HCT116 (cell line): ENCODE data around the gene TMEM61. TPM values are rescaled to one million over a fixed set of nuclear protein-coding genes. Genes with fewer than 3 reads are reported as not detected.

Source experiments
- ATAC-seq: fragments of 200-7000 bp; cut with Tn5 transposase; 2 replicates; pipeline ENCODE4 v1.9.1; 2020; ENCODE audit warnings: mild to moderate bottlenecking, moderate library complexity
- BruUV-seq: library from RNA; stranded (reverse); fragments of 400-500 nt; replicated peaks from 2 replicates; lab custom pipeline; 2021; lab: Mats Ljungman, UMichigan
- CTCF ChIA-PET: fragments of 300-600 bp; sonication (Branson Sonifier 250); formaldehyde crosslinking; loops from one replicate; lab custom pipeline; 2021; ENCODE audit warnings: antibody characterized with exemption; lab: Charles Lee
- POLR2A ChIA-PET: fragments of 300-600, 350-600 bp; sonication (Branson Sonifier 250); formaldehyde crosslinking; loops from one replicate; lab custom pipeline; 2021; ENCODE audit warnings: antibody characterized with exemption; lab: Charles Lee
- RAD21 ChIA-PET, 2 experiments: fragments of 300-600 bp; sonication (Branson Sonifier 250); formaldehyde crosslinking; loops; one replicate each; lab custom pipeline; 2023; ENCODE audit warnings: low total read pairs in 2 of 2; ENCODE audit not compliant: uncharacterized antibody in 2 of 2, unreplicated experiment in 2 of 2, low non-redundant PET in 1 of 2; lab: Charles Lee
- DNase-seq: peaks from one replicate; pipeline ENCODE4 v3.0.0-alpha.2; 2010; ENCODE audit warnings: low read depth, low spot score
- H2AFZ ChIP-seq: fragments of 200-600 bp; shearing (Covaris generic), sonication (generic); 2 replicates; pipeline ENCODE4 v1.6.1; 2017; ENCODE audit warnings: low read depth, mixed run types, mixed read lengths, antibody characterized with exemption, low read length; ENCODE audit not compliant: poor library complexity, severe bottlenecking
- H3K27ac ChIP-seq: 2 replicates; pipeline ENCODE4 v1.5.1; 2012; ENCODE audit warnings: low read depth, low read length
- H3K27me3 ChIP-seq: fragments of 200-600 bp; sonication (generic); 2 replicates; pipeline ENCODE4 v1.6.1; 2016; ENCODE audit warnings: mixed run types, low read length, mixed read lengths; ENCODE audit not compliant: insufficient read depth
- H3K36me3 ChIP-seq, 2 experiments: fragments of 200-500 bp in 1 of 2; fragments of 200-600 bp in 1 of 2; sonication (Bioruptor generic) in 1 of 2; sonication (generic) in 1 of 2; 2 replicates each; pipeline versions ENCODE4 v1.5.1 to v1.6.1; 2014 to 2016; ENCODE audit warnings: low read length in 2 of 2, inconsistent platforms in 1 of 2, mixed read lengths in 1 of 2, mixed run types in 1 of 2; ENCODE audit not compliant: insufficient read depth in 2 of 2, control insufficient read depth in 1 of 2
- H3K4me1 ChIP-seq, 2 experiments: fragments of 200-600 bp in 1 of 2; sonication (generic) in 1 of 2; 2 replicates each; pipeline versions ENCODE4 v1.5.1 to v1.6.1; 2012 to 2017; ENCODE audit warnings: low read length in 2 of 2, inconsistent platforms in 1 of 2, mild to moderate bottlenecking in 1 of 2, mixed read lengths in 1 of 2, mixed run types in 1 of 2, moderate library complexity in 1 of 2; ENCODE audit not compliant: insufficient read depth in 2 of 2, control insufficient read depth in 1 of 2
- H3K4me2 ChIP-seq: fragments of 200-600 bp; sonication (generic); 2 replicates; pipeline ENCODE4 v1.6.1; 2017; ENCODE audit warnings: mixed run types, low read length, mixed read lengths
- H3K4me3 ChIP-seq, 2 experiments: fragments of 200-600 bp in 1 of 2; sonication (generic) in 1 of 2; replicated peaks in 1 of 2; 2 replicates each; pipeline ENCODE4 v1.5.1; 2011 to 2016; ENCODE audit warnings: low read length in 2 of 2, control low read depth in 1 of 2, low read depth in 1 of 2, mild to moderate bottlenecking in 1 of 2, mixed read lengths in 1 of 2, mixed run types in 1 of 2
- H3K79me2 ChIP-seq: fragments of 200-600 bp; sonication (generic); 2 replicates; pipeline ENCODE4 v1.6.1; 2017; ENCODE audit warnings: mild to moderate bottlenecking, mixed run types, low read length, moderate library complexity, mixed read lengths; ENCODE audit not compliant: insufficient read depth
- H3K9ac ChIP-seq: fragments of 200-600 bp; sonication (generic); 2 replicates; pipeline ENCODE4 v1.6.1; 2016; ENCODE audit warnings: low read length, mixed read lengths
- H3K9me2 ChIP-seq: fragments of 200-600 bp; sonication (generic), shearing (Covaris generic); 2 replicates; pipeline ENCODE4 v1.6.1; 2017; ENCODE audit warnings: mixed run types, mild to moderate bottlenecking, moderate library complexity; ENCODE audit not compliant: insufficient read depth
- H3K9me3 ChIP-seq, 2 experiments: fragments of 200-500 bp in 1 of 2; fragments of 200-600 bp in 1 of 2; sonication (Bioruptor generic) in 1 of 2; sonication (generic) in 1 of 2; 2 replicates each; pipeline ENCODE4 v1.6.1; 2014 to 2017; ENCODE audit warnings: low read length in 2 of 2, mixed read lengths in 2 of 2, inconsistent platforms in 1 of 2, low read depth in 1 of 2, mild to moderate bottlenecking in 1 of 2, mixed run types in 1 of 2, moderate library complexity in 1 of 2; ENCODE audit not compliant: control insufficient read depth in 1 of 2, insufficient read depth in 1 of 2
- H4K20me1 ChIP-seq: fragments of 200-600 bp; sonication (generic), shearing (Covaris generic); 2 replicates; pipeline ENCODE4 v1.6.1; 2017; ENCODE audit warnings: mixed run types, mild to moderate bottlenecking, moderate library complexity; ENCODE audit not compliant: insufficient read depth
- CBX3 ChIP-seq: IDR thresholded peaks from 2 replicates; pipeline ENCODE4 v1.6.1; 2012; ENCODE audit warnings: low read depth
- EZH2phosphoT487 ChIP-seq: fragments of 200-600 bp; IDR thresholded peaks from 2 replicates; pipeline ENCODE4 v1.6.1; 2018; ENCODE audit warnings: antibody characterized with exemption, borderline replicate concordance
- POLR2A ChIP-seq: IDR thresholded peaks from 2 replicates; pipeline ENCODE4 v1.7.0; 2011; ENCODE audit warnings: borderline replicate concordance; ENCODE audit not compliant: insufficient read depth, insufficient read length; ENCODE audit errors: extremely low read depth
- POLR2AphosphoS5 ChIP-seq: IDR thresholded peaks from 2 replicates; pipeline ENCODE4 v1.6.1; 2011; ENCODE audit warnings: mild to moderate bottlenecking, low read depth, low read length, moderate library complexity
- RAD21 ChIP-seq: IDR thresholded peaks from 2 replicates; pipeline ENCODE4 v1.6.1; 2012; ENCODE audit warnings: low read depth, mild to moderate bottlenecking
- SIN3A ChIP-seq: IDR thresholded peaks from 2 replicates; pipeline ENCODE4 v1.6.1; 2012; ENCODE audit warnings: low read depth
- SRF ChIP-seq: IDR thresholded peaks from 2 replicates; pipeline ENCODE4 v1.6.1; 2012; ENCODE audit warnings: low read depth
- ZFX ChIP-seq: fragments of 450-650 bp; IDR thresholded peaks from 2 replicates; pipeline ENCODE4 v1.6.1; 2017
- ZNF274 ChIP-seq: fragments of 200-500 bp; sonication (Bioruptor generic); IDR thresholded peaks from 2 replicates; pipeline ENCODE4 v1.6.1; 2014; ENCODE audit warnings: mild to moderate bottlenecking, low read depth, low read length, inconsistent platforms
- intact Hi-C: fragments of 100-400 bp; cut with micrococcal nuclease; formaldehyde crosslinking; loops from 2 replicates; pipeline ENCODE4 v1.10.0; 2022
- total RNA-seq: library from RNA; stranded (reverse); gene quantifications from one replicate; pipeline ENCODE4 v1.2.1, GENCODE V29; 2021; ENCODE audit not compliant: unreplicated experiment
- TF ChIP-seq, protein P1 (sequence below), 3 experiments: fragments of 200-600 bp in 1 of 3; sonication (generic) in 1 of 3; IDR thresholded peaks in 2 of 3; conservative IDR thresholded peaks in 1 of 3; 2 replicates each; pipeline ENCODE4 v1.5.1; 2012 to 2017; ENCODE audit warnings: low read depth in 2 of 3, low read length in 2 of 3, antibody characterized with exemption in 1 of 3, borderline replicate concordance in 1 of 3, control low read depth in 1 of 3, mild to moderate bottlenecking in 1 of 3, mixed read lengths in 1 of 3, mixed run types in 1 of 3, moderate library complexity in 1 of 3; ENCODE audit not compliant: insufficient read depth in 1 of 3
- TF ChIP-seq, protein P2 (sequence below): IDR thresholded peaks from 2 replicates; pipeline ENCODE4 v1.6.1; 2012

TMEM61 gene
- total RNA-seq, 1 experiment from 2014 or later: 4.4 TPM

DNA sequence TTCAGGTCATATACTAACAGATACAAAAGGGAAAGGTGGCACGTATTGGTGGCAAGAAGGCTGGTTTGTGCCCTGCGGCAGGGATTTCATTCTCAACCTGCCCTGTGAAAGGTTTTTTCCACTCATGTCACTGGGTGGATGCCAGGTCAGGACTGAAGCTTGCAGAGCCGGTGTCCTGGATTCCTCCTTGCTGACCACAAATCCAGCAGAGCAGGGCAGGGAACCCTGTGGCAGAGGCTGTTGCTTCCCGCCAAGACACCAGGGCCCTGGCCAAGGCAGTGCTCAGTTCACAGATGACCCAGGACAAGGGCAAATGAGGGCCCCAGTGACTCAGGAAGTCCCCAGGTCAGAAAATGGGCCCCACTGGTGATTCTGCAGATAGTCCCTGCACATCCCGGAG is 34.7 kb downstream of the TMEM61 start:
- CTCF ChIA-PET: interaction anchor here (0.6 to 0.8 kb wide), 2 partner anchors 64 to 70 kb away, joined by 3 read pairs; no protein-coding TSS in a partner anchor

DNA sequence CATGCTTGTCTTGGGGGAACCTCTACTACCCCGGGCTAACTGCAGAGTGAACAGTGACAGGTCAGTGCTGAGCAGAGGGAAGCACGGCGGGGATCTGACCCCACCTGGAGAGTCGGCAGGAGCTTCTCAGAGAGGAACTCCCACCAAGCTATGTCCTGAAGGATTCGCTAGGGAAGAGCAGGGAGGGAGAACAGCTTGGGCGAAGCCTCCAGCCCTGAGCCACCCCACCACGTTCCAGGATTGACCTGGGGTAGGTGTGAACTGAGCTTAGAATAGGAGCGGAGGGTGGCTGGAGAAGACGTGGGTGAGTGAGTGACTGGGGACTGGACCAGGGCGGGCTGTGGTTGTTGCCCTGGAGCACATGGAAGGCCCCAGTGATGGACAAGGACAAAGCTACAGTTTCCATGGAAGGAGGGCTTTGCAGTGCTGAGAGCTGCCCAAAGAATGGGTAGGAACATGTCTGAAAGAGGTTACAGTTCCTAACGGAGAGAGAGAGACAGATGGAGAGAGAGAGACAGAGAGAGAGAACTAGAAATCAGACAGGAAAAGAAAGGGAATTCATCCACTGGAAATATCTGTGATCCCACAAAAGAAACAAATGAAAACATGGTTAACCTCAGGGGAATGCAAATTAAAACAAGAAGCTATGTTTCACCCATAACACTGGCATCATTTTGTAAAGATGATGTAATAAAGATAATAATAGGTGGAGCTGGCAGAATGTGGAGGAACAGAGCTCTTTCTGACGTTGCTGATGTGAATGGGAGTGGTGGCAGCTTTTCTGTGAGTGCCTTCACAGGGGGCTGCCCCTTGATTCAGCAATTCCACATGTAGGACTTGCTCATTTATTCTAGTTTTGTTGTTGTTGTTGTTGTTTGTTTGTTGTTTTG is 35.5 kb downstream of the TMEM61 start:
- no peaks in the 10 kb centered on the region for H3K9me2 ChIP-seq
- ATAC-seq: no peak
- H3K27ac ChIP-seq: no peak overlapping the region
- no peaks in the 10 kb centered on the region for H3K4me1 ChIP-seq
- peaks cover 12% of the 10 kb centered on the region; the same call in 1 of the 2 replicates for H3K27me3 ChIP-seq
- H3K4me2 ChIP-seq: no peak overlapping the region
- no peaks in the 10 kb centered on the region for H3K79me2 ChIP-seq
- H4K20me1 ChIP-seq: no peaks in the 10 kb centered on the region
- H2AFZ ChIP-seq: no peak overlapping the region
- ChIA-PET CTCF (interaction anchor here (0.6 to 1.0 kb wide), 3 partner anchors 59 to 71 kb away, joined by 3 read pairs; no protein-coding TSS in a partner anchor), POLR2A (no interaction called here), RAD21 (no interaction called here)
- H3K9ac ChIP-seq: no peak overlapping the region
- BruUV-seq: no TSS peak
- H3K9me3 ChIP-seq: no peaks in the 10 kb centered on the region
- H3K36me3 ChIP-seq: no peaks in the 10 kb centered on the region
- TF ChIP-seq EZH2phosphoT487: no peak
- TF ChIP-seq ZFX: no peak
- TF ChIP-seq POLR2A: no peak
- TF ChIP-seq SIN3A: no peak
- no peak for TF ChIP-seq POLR2AphosphoS5
- no peak for TF ChIP-seq RAD21
- TF ChIP-seq ZNF274: no peak
- TF ChIP-seq, protein P1, sequence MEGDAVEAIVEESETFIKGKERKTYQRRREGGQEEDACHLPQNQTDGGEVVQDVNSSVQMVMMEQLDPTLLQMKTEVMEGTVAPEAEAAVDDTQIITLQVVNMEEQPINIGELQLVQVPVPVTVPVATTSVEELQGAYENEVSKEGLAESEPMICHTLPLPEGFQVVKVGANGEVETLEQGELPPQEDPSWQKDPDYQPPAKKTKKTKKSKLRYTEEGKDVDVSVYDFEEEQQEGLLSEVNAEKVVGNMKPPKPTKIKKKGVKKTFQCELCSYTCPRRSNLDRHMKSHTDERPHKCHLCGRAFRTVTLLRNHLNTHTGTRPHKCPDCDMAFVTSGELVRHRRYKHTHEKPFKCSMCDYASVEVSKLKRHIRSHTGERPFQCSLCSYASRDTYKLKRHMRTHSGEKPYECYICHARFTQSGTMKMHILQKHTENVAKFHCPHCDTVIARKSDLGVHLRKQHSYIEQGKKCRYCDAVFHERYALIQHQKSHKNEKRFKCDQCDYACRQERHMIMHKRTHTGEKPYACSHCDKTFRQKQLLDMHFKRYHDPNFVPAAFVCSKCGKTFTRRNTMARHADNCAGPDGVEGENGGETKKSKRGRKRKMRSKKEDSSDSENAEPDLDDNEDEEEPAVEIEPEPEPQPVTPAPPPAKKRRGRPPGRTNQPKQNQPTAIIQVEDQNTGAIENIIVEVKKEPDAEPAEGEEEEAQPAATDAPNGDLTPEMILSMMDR (IDR thresholded peaks at IDR 0.05 in 2 of 3, conservative IDR thresholded peaks at IDR 0.05 in 1 of 3; ENCODE audit: borderline replicate concordance in 1 of 3, insufficient read depth in 1 of 3, low read depth in 2 of 3, low read length in 2 of 3): no peak
- no peak for TF ChIP-seq CBX3
- DNase-seq: no peak
- no peak overlapping the region for H3K4me3 ChIP-seq
- intact Hi-C loops: no loop called here

More for the DNA sequence above, 34.7 kb downstream of the TMEM61 start:
- Histone ChIP-seq H2AFZ (no peak overlapping the region), H3K9ac (no peak overlapping the region), H3K27me3 (peaks cover 12% of the 10 kb centered on the region; the same call in 1 of the 2 replicates), H3K79me2 (no peaks in the 10 kb centered on the region), H3K9me3 (no peaks in the 10 kb centered on the region), H3K4me1 (no peaks in the 10 kb centered on the region), H3K4me3 (no peak overlapping the region), H3K36me3 (no peaks in the 10 kb centered on the region), H3K4me2 (no peak overlapping the region), H3K27ac (no peak overlapping the region)
- DNase-seq: no peak
- no TSS peak for BruUV-seq
- intact Hi-C loops: no loop called here
- RAD21 ChIA-PET: no interaction called here
- POLR2A ChIA-PET: no interaction called here
- TF ChIP-seq POLR2A (no peak), RAD21 (no peak), POLR2AphosphoS5 (no peak), SRF (no peak), CBX3 (no peak)
- TF ChIP-seq, protein P2, sequence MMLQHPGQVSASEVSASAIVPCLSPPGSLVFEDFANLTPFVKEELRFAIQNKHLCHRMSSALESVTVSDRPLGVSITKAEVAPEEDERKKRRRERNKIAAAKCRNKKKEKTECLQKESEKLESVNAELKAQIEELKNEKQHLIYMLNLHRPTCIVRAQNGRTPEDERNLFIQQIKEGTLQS: no peak
- TF ChIP-seq, all 23 proteins: peak for 0
- Histone ChIP-seq H4K20me1 (no peaks in the 10 kb centered on the region), H3K9me2 (no peaks in the 10 kb centered on the region)
- no peak for ATAC-seq
